ENCODE results near the gene DNAJC12. TPM values are rescaled to one million over a fixed set of nuclear protein-coding genes. Genes with fewer than 3 reads are reported as not detected.
A peak's percentile ranks its signal among the peaks of the same experiment; 100 is the strongest.

DNAJC12 gene
- total and polyA plus RNA-seq, 7 experiments from 2014 or later: 0.61 to 7.2 TPM; not detected in 5

DNA sequence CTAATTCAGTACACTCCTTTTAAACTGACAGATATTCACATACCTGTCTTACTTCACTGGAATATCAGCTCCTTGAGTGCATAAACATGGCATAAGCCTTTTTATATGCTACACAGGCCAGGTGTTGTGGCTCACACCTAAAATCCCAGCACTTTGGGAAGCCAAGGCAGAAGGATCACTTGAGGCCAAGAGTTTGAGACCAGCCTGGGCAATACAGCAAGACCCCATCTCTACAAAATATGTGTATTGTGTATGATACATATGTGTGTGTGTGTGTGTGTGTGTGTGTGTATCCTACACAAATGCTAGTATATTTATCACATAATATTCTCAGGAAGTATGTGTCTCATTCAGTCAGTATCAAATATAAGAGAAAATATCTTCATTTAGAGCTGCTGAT is 45.3 kb downstream of the DNAJC12 start:
- no peaks in the 10 kb centered on the region for H3K9me3 Mint-ChIP-seq
- peaks cover 0 to 38% (median 4%) of the 10 kb centered on the region in 7 donors for H3K4me1 Mint-ChIP-seq
- ChIA-PET CTCF (no interaction called here), POLR2A (no interaction called here)
- H3K36me3 Mint-ChIP-seq: no peaks in the 10 kb centered on the region
- Histone ChIP-seq H3K27ac (ENCODE audit: low read depth, low read length) (no peak overlapping the region), H3K4me3 (ENCODE audit: low read length) (no peak overlapping the region), H3K9me3 (ENCODE audit: control insufficient read depth in 2 of 3, low read length in 3 of 3) (no peaks in the 10 kb centered on the region), H3K36me3 (ENCODE audit: control insufficient read depth in 2 of 3, insufficient read depth in 3 of 3, low read length in 3 of 3) (no peaks in the 10 kb centered on the region), H3K27me3 (ENCODE audit: control insufficient read depth in 2 of 2, insufficient read depth in 2 of 2, low read length in 2 of 2) (no peaks in the 10 kb centered on the region), H3K4me1 (ENCODE audit: control insufficient read depth in 2 of 2, insufficient read depth in 2 of 2, low read length in 2 of 2) (peaks cover 0 to 4% of the 10 kb centered on the region in 2 donors)
- H3K27ac Mint-ChIP-seq: no peak overlapping the region
- H3K27me3 Mint-ChIP-seq: no peaks in the 10 kb centered on the region
- H3K4me3 Mint-ChIP-seq: no peak overlapping the region
- intact Hi-C loops (cut with micrococcal nuclease): no loop called here
- DNase-seq (no peak), ATAC-seq (no peak)

DNA sequence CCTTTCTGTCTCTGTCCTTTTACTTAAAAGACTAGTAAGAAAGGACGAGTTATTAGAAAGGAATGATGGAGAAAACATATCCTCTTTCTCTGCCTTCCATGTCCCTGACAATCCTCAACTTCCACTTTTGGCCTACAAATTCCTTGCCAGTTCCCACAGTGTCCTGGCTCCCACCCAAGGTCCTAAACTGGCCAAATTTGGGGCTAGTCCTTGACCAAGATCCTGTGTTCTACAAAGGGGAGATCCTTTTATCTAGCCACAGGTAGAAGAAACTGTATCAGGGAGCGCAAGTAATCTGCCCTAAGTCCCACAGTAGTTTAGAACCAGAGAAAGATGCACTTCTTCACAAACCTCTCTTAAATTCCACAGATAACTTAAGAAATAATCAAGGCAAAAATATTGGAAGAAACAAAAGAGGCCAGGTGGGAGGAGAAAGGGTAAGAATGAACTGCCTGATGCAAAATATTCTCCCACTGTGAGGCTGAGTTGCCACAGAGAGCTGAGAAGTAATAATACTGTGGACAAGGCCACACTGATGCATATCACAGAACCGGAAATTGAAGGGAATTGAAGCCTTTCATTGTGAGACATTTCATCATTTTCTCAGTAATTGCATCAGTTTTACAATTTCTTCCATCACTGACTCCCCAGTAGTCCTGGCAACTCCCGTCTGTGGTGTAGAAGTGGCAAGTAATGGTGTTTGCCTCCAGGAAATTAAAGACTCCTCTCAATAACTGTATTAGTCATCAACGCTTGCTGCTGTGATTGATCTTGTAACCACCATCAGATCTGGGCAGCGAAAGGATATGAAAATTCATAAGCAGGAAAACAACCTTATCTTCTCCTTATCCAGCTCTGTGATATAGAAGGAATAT is 47.2 kb downstream of the DNAJC12 start:
- Mint-ChIP-seq H3K4me3 (peak overlapping the region in 1 of 10 donors; percentile 33), H3K27me3 (no peaks in the 10 kb centered on the region), H3K27ac (peak overlapping the region in 1 of 9 donors; percentile 85), H3K36me3 (no peaks in the 10 kb centered on the region), H3K4me1 (peaks cover 0 to 36% (median 4%) of the 10 kb centered on the region in 7 donors), H3K9me3 (no peaks in the 10 kb centered on the region)
- Histone ChIP-seq H3K4me3 (ENCODE audit: low read length) (no peak overlapping the region), H3K36me3 (ENCODE audit: control insufficient read depth in 2 of 3, insufficient read depth in 3 of 3, low read length in 3 of 3) (no peaks in the 10 kb centered on the region), H3K9me3 (ENCODE audit: control insufficient read depth in 2 of 3, low read length in 3 of 3) (no peaks in the 10 kb centered on the region), H3K27me3 (ENCODE audit: control insufficient read depth in 2 of 2, insufficient read depth in 2 of 2, low read length in 2 of 2) (no peaks in the 10 kb centered on the region), H3K4me1 (ENCODE audit: control insufficient read depth in 2 of 2, insufficient read depth in 2 of 2, low read length in 2 of 2) (peaks cover 0 to 4% of the 10 kb centered on the region in 2 donors), H3K27ac (ENCODE audit: low read depth, low read length) (no peak overlapping the region)
- POLR2A ChIA-PET: no interaction called here
- CTCF ChIA-PET: interaction anchor here (0.6 to 3.1 kb wide), 4 partner anchors 11 to 365 kb away, joined by 4 to 17 read pairs (median 8); no protein-coding TSS in a partner anchor
- intact Hi-C loops (cut with micrococcal nuclease): no loop called here
- DNase-seq (no peak), ATAC-seq (peak; percentile 50)

DNA sequence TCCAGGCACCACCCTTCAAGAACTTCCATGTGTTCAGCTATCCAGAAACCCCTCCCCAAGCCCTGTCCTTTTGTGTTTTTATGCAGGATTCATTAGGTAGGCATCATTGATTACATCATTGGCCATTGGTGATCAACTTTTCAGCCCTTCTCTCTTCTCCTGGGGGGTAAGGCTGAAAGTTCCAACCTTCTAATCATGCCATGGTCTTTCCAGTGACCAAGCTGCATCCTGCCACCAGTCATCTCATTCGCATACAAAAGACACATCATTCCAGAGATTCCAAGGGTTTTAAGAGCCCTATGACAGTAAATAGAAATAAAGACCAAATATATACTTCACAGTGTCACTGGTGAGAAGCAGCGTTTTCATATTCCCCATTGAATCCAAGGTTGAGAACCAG is 48.2 kb downstream of the DNAJC12 start:
- POLR2A ChIA-PET: no interaction called here
- peak overlapping the region in 1 of 9 donors; percentile 53 for H3K27ac Mint-ChIP-seq
- intact Hi-C loops (cut with micrococcal nuclease): loop anchor here in 1 of 2 donors (2.0 to 10.0 kb wide), 4 partner anchors 95 to 541 kb away; partner anchors contain the start of gene SIRT1

DNA sequence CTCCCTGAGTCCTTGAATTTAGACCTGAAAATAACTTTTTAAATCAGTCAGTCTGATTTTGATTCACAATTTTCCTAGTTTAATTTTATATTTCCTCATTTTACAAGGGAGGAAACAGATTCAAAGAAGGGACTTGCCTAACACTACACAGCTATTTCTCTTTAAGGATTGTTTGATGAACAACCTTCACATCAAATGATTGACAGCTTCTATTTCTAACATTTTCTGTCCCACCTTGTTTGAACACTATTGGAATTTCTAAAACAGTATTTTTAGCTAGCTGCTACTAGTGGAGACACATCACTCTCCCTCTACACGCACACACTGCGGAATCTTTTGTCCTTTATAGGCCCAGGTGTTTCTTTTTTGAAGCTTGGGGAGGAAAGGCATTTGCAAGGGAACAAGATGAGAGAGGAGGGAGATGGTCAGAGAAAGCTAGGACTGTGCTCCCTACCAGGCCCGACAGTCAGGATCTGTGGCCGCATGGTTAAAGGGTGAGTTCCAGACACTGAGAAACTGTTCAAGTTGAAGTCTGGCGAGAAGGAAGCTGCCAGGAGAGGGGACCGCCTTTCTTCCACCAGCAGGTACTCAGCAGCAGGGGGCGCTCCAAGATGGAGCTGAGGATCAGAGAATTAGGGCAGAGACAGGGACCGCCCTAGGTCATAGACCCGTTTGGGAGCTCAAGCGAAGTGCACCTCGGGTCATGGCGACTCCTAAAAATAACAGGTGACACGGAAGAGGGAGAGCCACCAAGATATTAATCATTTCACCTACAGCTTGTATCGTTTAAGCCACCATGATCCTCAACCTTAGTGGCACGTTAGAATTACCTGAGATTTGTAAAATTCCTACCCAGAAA is 49.7 kb downstream of the DNAJC12 start:
- peaks cover 0 to 4% of the 10 kb centered on the region in 2 donors for H3K4me1 ChIP-seq (ENCODE audit: control insufficient read depth in 2 of 2, insufficient read depth in 2 of 2, low read length in 2 of 2)
- H3K4me1 Mint-ChIP-seq: peaks cover 11 to 54% (median 15%) of the 10 kb centered on the region in 7 donors
- peak overlapping the region in 5 of 10 donors; percentile 2 to 71 (median 59) for H3K4me3 Mint-ChIP-seq
- H3K36me3 Mint-ChIP-seq: peaks cover 0 to 2% (median 0%) of the 10 kb centered on the region in 5 donors
- ChIA-PET POLR2A (no interaction called here), CTCF (interaction anchor here (0.5 to 3.1 kb wide), 18 partner anchors 8 to 560 kb away, joined by 3 to 17 read pairs (median 3); partner anchors contain the start of gene SIRT1)
- H3K27ac Mint-ChIP-seq: peak overlapping the region in 3 of 9 donors; percentile 15 to 79 (median 35)
- no peaks in the 10 kb centered on the region for H3K27me3 ChIP-seq (ENCODE audit: control insufficient read depth in 2 of 2, insufficient read depth in 2 of 2, low read length in 2 of 2)
- no peaks in the 10 kb centered on the region for H3K36me3 ChIP-seq (ENCODE audit: control insufficient read depth in 2 of 3, insufficient read depth in 3 of 3, low read length in 3 of 3)
- H3K9me3 ChIP-seq (ENCODE audit: control insufficient read depth in 2 of 3, low read length in 3 of 3): no peaks in the 10 kb centered on the region
- no peaks in the 10 kb centered on the region for H3K9me3 Mint-ChIP-seq
- H3K27me3 Mint-ChIP-seq: no peaks in the 10 kb centered on the region
- no peak overlapping the region for H3K4me3 ChIP-seq (ENCODE audit: low read length)
- no peak overlapping the region for H3K27ac ChIP-seq (ENCODE audit: low read depth, low read length)
- intact Hi-C loops (cut with micrococcal nuclease): loop anchor here (1.0 to 10.0 kb wide), 9 partner anchors 50 to 543 kb away; partner anchors contain the start of genes DNAJC12 (in 1 of the 2) and SIRT1 (in 1 of the 2)
- DNase-seq (peak; percentile 23 to 74 (median 52)), ATAC-seq (peak; percentile 84)

More for the DNA sequence above, 48.2 kb downstream of the DNAJC12 start:
- Histone ChIP-seq H3K36me3 (ENCODE audit: control insufficient read depth in 2 of 3, insufficient read depth in 3 of 3, low read length in 3 of 3) (no peaks in the 10 kb centered on the region), H3K4me1 (ENCODE audit: control insufficient read depth in 2 of 2, insufficient read depth in 2 of 2, low read length in 2 of 2) (peaks cover 0 to 4% of the 10 kb centered on the region in 2 donors), H3K27ac (ENCODE audit: low read depth, low read length) (no peak overlapping the region), H3K4me3 (ENCODE audit: low read length) (no peak overlapping the region), H3K27me3 (ENCODE audit: control insufficient read depth in 2 of 2, insufficient read depth in 2 of 2, low read length in 2 of 2) (no peaks in the 10 kb centered on the region), H3K9me3 (ENCODE audit: control insufficient read depth in 2 of 3, low read length in 3 of 3) (no peaks in the 10 kb centered on the region)
- H3K4me1 Mint-ChIP-seq: peaks cover 5 to 41% (median 8%) of the 10 kb centered on the region in 7 donors
- no peaks in the 10 kb centered on the region for H3K9me3 Mint-ChIP-seq
- H3K27me3 Mint-ChIP-seq: no peaks in the 10 kb centered on the region
- ATAC-seq: no peak
- no peak for DNase-seq
- peaks cover 0 to 2% (median 0%) of the 10 kb centered on the region in 5 donors for H3K36me3 Mint-ChIP-seq
- CTCF ChIA-PET: interaction anchor here (0.6 to 3.1 kb wide), 5 partner anchors 10 to 366 kb away, joined by 3 to 17 read pairs (median 5); no protein-coding TSS in a partner anchor
- no peak overlapping the region for H3K4me3 Mint-ChIP-seq

DNA sequence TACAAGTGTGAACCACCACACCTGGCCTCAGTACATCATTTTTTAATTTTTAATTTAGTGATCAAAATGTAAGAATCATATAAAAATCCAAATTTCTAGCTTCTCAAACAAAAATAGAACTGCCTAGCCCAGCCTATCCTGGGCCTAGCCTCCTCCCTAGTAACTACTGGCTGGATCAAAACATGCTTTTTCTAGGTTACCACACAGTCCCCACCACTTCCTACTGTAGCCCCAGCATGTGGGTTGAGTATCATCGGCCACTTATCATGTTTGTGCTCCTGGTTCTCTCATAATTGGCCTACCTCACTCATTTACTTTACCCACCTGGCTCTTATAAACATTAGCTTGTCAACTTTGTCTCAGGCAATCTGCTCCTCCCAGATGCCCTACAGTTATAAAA is 52.9 kb downstream of the DNAJC12 start:
- Mint-ChIP-seq H3K27ac (peak overlapping the region in 2 of 9 donors; percentile 76 to 80), H3K36me3 (peaks cover 0 to 2% (median 0%) of the 10 kb centered on the region in 5 donors), H3K27me3 (no peaks in the 10 kb centered on the region), H3K4me3 (peak overlapping the region in 1 of 10 donors; percentile 61), H3K9me3 (no peaks in the 10 kb centered on the region), H3K4me1 (peaks cover 11 to 52% (median 17%) of the 10 kb centered on the region in 7 donors)
- ATAC-seq (peak; percentile 59), DNase-seq (peak in 1 of 9 donors; percentile 9)
- intact Hi-C loops (cut with micrococcal nuclease): loop anchor here in 1 of 2 donors (5.0 to 10.0 kb wide), 2 partner anchors 480 to 517 kb away; no protein-coding TSS in a partner anchor
- H3K9me3 ChIP-seq (ENCODE audit: control insufficient read depth in 2 of 3, low read length in 3 of 3): no peaks in the 10 kb centered on the region
- H3K36me3 ChIP-seq (ENCODE audit: control insufficient read depth in 2 of 3, insufficient read depth in 3 of 3, low read length in 3 of 3): no peaks in the 10 kb centered on the region
- H3K27me3 ChIP-seq (ENCODE audit: control insufficient read depth in 2 of 2, insufficient read depth in 2 of 2, low read length in 2 of 2): no peaks in the 10 kb centered on the region
- H3K27ac ChIP-seq (ENCODE audit: low read depth, low read length): no peak overlapping the region
- ChIA-PET POLR2A (no interaction called here), CTCF (interaction anchor here (0.6 to 3.5 kb wide), 5 partner anchors 9 to 373 kb away, joined by 3 to 29 read pairs (median 4); partner anchors contain the start of gene CTNNA3)
- no peaks in the 10 kb centered on the region for H3K4me1 ChIP-seq (ENCODE audit: control insufficient read depth in 2 of 2, insufficient read depth in 2 of 2, low read length in 2 of 2)
- no peak overlapping the region for H3K4me3 ChIP-seq (ENCODE audit: low read length)

DNA sequence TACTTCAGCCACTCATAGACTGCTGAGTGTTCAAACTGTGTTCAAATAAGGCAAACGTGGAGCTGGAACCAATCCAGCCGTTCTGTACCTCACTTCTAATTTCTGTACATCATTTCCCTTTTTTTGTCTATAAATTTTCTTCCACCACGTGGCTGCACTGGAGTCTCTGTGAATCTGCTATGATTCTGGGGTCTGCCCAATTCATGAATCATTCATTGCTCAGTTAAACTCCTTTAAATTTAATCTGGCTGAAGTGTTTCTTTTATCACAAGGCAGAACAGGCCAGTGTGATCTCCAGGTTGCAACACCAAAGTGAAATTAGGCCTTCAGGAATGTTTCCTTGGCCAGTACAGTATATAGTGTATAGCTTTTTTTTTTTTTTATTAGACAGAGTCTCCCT is 53.5 kb downstream of the DNAJC12 start:
- intact Hi-C loops (cut with micrococcal nuclease): loop anchor here in 1 of 2 donors (5.0 to 10.0 kb wide), 2 partner anchors 293 to 480 kb away; partner anchors contain the start of gene HERC4
- H3K4me1 Mint-ChIP-seq: peaks cover 16 to 54% (median 22%) of the 10 kb centered on the region in 7 donors
- H3K27ac Mint-ChIP-seq: peak overlapping the region in 1 of 9 donors; percentile 78
- peak overlapping the region in 1 of 10 donors; percentile 65 for H3K4me3 Mint-ChIP-seq
- H3K27me3 Mint-ChIP-seq: no peaks in the 10 kb centered on the region
- no peaks in the 10 kb centered on the region for H3K9me3 ChIP-seq (ENCODE audit: control insufficient read depth in 2 of 3, low read length in 3 of 3)
- H3K9me3 Mint-ChIP-seq: no peaks in the 10 kb centered on the region
- no peaks in the 10 kb centered on the region for H3K27me3 ChIP-seq (ENCODE audit: control insufficient read depth in 2 of 2, insufficient read depth in 2 of 2, low read length in 2 of 2)
- H3K36me3 ChIP-seq (ENCODE audit: control insufficient read depth in 2 of 3, insufficient read depth in 3 of 3, low read length in 3 of 3): no peaks in the 10 kb centered on the region
- H3K4me1 ChIP-seq (ENCODE audit: control insufficient read depth in 2 of 2, insufficient read depth in 2 of 2, low read length in 2 of 2): no peaks in the 10 kb centered on the region
- no peak for DNase-seq
- H3K27ac ChIP-seq (ENCODE audit: low read depth, low read length): no peak overlapping the region
- peaks cover 0 to 2% (median 0%) of the 10 kb centered on the region in 5 donors for H3K36me3 Mint-ChIP-seq
- ATAC-seq: no peak
- ChIA-PET POLR2A (no interaction called here), CTCF (interaction anchor here (1.1 to 3.5 kb wide), 3 partner anchors 87 to 374 kb away, joined by 3 to 29 read pairs (median 5); partner anchors contain the start of gene CTNNA3)
- H3K4me3 ChIP-seq (ENCODE audit: low read length): no peak overlapping the region
